ENCODE data around the gene NECAB2. TPM values are rescaled to one million over a fixed set of nuclear protein-coding genes. Genes with fewer than 3 reads are reported as not detected.
"Not testable (repeated sequence)": the region's sequence is repeated elsewhere in the genome, so short reads cannot be mapped to it uniquely, and the experiment has no call there.

Gene NECAB2
- total RNA-seq, 2 donors from 2014 or later: 1.0 to 3.6 TPM

DNA sequence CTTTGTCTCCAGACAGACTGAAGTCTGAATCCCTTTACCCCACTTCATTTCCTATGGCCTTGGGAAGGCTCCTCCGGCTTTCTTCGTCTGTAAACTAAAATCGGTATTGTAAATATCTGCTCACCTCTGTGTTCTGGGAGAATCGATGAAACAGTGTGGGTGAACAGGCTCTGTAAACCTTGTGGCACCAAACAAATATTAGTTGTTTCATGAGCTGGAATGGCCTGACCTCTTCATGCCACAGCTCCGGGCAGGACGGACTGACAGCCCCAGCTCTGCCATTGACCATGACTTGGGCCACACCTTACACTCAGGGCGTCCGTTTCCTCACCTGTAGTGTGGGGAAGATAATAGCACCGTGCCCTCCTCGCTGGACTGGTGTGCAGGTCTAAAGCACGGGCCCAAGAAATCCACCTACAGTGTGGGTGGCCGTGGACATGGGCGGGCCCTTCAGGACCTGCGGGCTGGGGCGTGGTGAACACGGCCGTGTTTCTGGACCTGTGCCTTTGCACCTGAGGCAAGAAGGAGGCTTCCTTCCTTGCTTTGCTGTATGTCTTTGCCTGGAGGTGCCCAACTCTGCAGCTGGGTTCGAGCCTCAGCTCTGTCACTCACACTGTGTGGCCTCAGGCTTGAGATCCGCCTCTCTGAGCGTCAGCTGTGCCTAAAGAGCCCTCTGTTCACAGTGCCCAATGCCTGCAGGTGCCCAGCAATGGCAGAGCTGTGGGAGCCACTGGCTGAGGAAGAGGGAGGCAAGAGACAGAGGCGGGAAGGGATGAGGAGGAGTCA lies 21.1 kb upstream of the NECAB2 start:
- WGBS, 2 donors: 59 to 78% methylated on average over 14 to 21 of the region's 21 CpGs
- H3K36me3 ChIP-seq (replicated peaks in 1 of 2; ENCODE audit: insufficient read depth in 1 of 2, low read depth in 2 of 2): no peaks in the 10 kb centered on the region
- intact Hi-C loops (cut with DNase I): no loop called here
- H3K4me1 ChIP-seq: peaks cover 16% of the 10 kb centered on the region
- H3K27me3 ChIP-seq: no peaks in the 10 kb centered on the region
- DNase-seq (no peak), ATAC-seq (no peak)
- no peak for TF ChIP-seq POLR2A (IDR thresholded peaks at IDR 0.05)
- H3K4me3 ChIP-seq: no peak overlapping the region
- H3K27ac ChIP-seq: no peak overlapping the region
- no peaks in the 10 kb centered on the region for H3K9me3 ChIP-seq

- H3K36me3 ChIP-seq (replicated peaks in 1 of 2; ENCODE audit: insufficient read depth in 1 of 2, low read depth in 2 of 2): no peaks in the 10 kb centered on the region
- no peak for TF ChIP-seq POLR2A (IDR thresholded peaks at IDR 0.05)
- no peak for TF ChIP-seq CTCF (IDR thresholded peaks at IDR 0.05)
- DNase-seq (no peak), ATAC-seq (no peak)
- 82 to 87% methylated on average over 10 to 14 of the region's 14 CpGs for WGBS, 2 donors
- intact Hi-C loops (cut with DNase I): no loop called here
- H3K27me3 ChIP-seq: no peaks in the 10 kb centered on the region
- H3K4me1 ChIP-seq: peaks cover 16% of the 10 kb centered on the region
- H3K27ac ChIP-seq: no peak overlapping the region
- H3K9me3 ChIP-seq: no peaks in the 10 kb centered on the region
- H3K4me3 ChIP-seq: no peak overlapping the region
Measured at GRCh38 chr16:83947642-83948234, 20.3 kb upstream of the NECAB2 start.

DNA sequence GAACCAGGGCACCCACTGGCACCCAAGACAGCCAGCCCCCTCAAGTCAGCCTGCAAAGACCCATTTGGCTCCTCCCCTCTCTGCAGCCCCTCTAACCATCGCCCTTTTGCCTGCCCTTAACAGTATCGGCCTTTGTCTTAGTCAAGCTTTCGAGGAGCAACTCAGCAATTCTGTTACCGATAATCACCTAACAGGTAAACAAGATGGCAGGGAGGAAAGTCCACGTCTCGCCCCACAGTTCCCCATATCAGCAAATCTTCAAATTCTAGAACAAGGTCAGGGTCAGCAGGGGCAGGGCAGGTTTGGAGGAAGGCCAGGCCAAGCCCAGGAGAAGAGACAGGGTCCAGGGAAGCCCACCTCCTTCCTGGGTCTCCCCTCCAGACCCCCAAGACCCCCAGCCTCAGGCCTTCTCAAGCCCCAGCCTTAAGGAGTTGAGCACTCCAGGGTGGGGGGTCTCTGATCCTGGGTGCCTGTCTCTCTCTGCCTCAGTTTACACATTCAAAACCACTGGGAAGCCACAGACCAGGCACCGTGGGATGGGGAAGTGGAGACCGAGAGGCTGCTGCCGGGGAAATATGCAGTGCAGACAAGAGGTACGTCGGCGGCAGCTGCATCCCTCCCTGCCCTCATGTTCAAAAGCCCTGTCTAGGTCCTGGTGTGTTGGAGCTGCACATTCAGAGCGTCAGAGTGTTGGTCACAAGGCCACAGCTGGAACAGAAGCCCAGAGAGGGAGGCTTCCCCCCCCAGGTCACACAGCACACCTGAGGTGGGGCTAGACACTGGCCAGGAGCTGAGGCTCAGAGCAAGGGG lies 18.9 kb upstream of the NECAB2 start:
- WGBS, 2 donors: 71 to 79% methylated on average over 12 to 13 of the region's 13 CpGs
- DNase-seq: no peak
- Histone ChIP-seq H3K27me3 (no peaks in the 10 kb centered on the region), H3K9me3 (no peaks in the 10 kb centered on the region), H3K27ac (no peak overlapping the region), H3K4me3 (no peak overlapping the region), H3K4me1 (peaks cover 15% of the 10 kb centered on the region), H3K36me3 (replicated peaks in 1 of 2; ENCODE audit: insufficient read depth in 1 of 2, low read depth in 2 of 2) (no peaks in the 10 kb centered on the region)
- TF ChIP-seq POLR2A (IDR thresholded peaks at IDR 0.05) (no peak), CTCF (IDR thresholded peaks at IDR 0.05) (no peak)
- intact Hi-C loops (cut with DNase I): no loop called here
- no peak for ATAC-seq

DNA sequence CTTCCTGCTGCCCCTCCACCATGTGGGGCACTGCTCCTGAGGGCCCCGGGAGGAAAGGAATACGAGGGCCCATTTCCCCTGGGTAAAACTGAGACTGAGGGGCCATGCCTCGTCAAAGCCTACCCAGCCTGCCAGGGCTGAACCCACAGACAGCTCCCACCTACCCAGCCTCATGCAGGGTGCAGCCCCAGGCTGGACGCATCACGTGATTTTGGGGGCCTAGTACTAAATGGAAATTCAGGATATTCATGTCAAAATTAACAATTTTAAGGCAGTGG lies 18.4 kb upstream of the NECAB2 start:
- no peaks in the 10 kb centered on the region for H3K36me3 ChIP-seq (replicated peaks in 1 of 2; ENCODE audit: insufficient read depth in 1 of 2, low read depth in 2 of 2)
- intact Hi-C loops (cut with DNase I): no loop called here
- ATAC-seq: no peak
- no peaks in the 10 kb centered on the region for H3K27me3 ChIP-seq
- H3K4me3 ChIP-seq: no peak overlapping the region
- H3K4me1 ChIP-seq: peaks cover 21% of the 10 kb centered on the region
- no peak for DNase-seq
- TF ChIP-seq CTCF (IDR thresholded peaks at IDR 0.05) (no peak), POLR2A (IDR thresholded peaks at IDR 0.05) (no peak)
- no peaks in the 10 kb centered on the region for H3K9me3 ChIP-seq
- WGBS, 2 donors: 91 to 100% methylated on average over 3 to 5 of the region's 5 CpGs
- H3K27ac ChIP-seq: no peak overlapping the region

DNA sequence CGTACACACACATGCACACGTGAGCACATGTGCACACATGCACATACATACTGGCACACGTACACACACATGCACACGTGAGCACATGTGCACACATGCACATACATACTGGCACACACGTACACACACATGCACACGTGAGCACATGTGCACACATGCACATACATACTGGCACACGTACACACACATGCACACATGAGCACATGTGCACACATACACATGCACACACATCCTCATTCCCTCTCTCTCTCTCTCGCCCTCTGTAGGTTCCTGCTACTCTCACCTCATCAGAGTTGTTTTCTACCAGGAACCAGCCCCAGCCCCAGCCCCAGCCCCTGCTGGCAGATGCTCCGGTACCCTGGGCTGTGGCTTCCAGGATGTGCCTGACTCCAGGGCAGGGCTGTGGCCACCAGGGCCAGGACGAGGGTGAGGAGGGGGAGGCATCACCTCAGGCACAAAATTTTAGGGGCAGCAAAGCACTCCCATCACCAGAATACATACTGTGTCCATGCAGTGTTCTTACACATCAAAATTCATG lies 17.1 kb upstream of the NECAB2 start:
- H3K4me3 ChIP-seq; ATAC-seq; H3K36me3 ChIP-seq (replicated peaks in 1 of 2; ENCODE audit: insufficient read depth in 1 of 2, low read depth in 2 of 2); H3K9me3 ChIP-seq; DNase-seq; H3K27me3 ChIP-seq; H3K27ac ChIP-seq; intact Hi-C loops (cut with DNase I): not testable (repeated sequence)
- WGBS, 2 donors: 79 to 89% methylated on average over 4 to 10 of the region's 10 CpGs
- H3K4me1 ChIP-seq: peaks cover 31% of the 10 kb centered on the region

Data from body of pancreas (tissue), 4 donors.